ENCODE measurements around the gene MOB1A. TPM values are rescaled to one million over a fixed set of nuclear protein-coding genes. Genes with fewer than 3 reads are reported as not detected.

MOB1A gene
- polyA plus RNA-seq, 1 donor from 2014 or later = 39.2 TPM

DNA sequence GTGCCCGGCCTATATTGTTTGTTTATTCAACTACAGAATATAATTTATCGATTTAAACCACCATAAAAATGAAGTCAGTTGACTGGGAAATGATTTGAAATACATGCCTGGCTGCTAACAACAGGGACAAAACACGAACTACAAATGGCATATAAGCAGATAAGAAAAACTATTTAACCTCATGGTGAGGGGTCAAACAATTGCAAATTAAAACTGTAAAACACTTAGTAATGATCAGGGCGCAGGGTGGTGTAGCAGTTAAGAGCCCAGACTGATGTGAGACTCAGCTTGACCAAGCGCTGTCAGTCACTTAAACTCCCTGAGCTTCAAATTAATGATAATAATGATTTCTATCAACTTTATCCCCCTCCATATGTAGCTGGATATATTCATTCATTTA is 26.4 kb upstream of the MOB1A start:
- Histone ChIP-seq H3K4me3 (ENCODE audit: low read length) (no peak overlapping the region), H3K9ac (ENCODE audit: low read length) (no peak overlapping the region), H3K9me3 (ENCODE audit: low read length) (no peaks in the 10 kb centered on the region), H3K79me2 (replicated peaks; ENCODE audit: insufficient read depth, low read length) (peaks cover 24% of the 10 kb centered on the region), H3K27me3 (ENCODE audit: insufficient read depth, low read depth, low read length) (no peaks in the 10 kb centered on the region), H3K4me2 (ENCODE audit: low read length) (no peak overlapping the region), H3F3A (ENCODE audit: insufficient read depth, low read length, poor library complexity, severe bottlenecking) (no peaks in the 10 kb centered on the region), H3K36me3 (ENCODE audit: insufficient read depth, low read length) (no peaks in the 10 kb centered on the region), H4K20me1 (ENCODE audit: insufficient read depth) (no peaks in the 10 kb centered on the region), H2AFZ (ENCODE audit: low read depth, low read length) (no peak overlapping the region), H3K9me2 (ENCODE audit: insufficient read depth, low read length) (no peaks in the 10 kb centered on the region), H3K27ac (ENCODE audit: low read length) (no peak overlapping the region)
- TF ChIP-seq RAD21 (conservative IDR thresholded peaks at IDR 0.05) (no peak), EZH2 (IDR thresholded peaks at IDR 0.05; ENCODE audit: borderline replicate concordance, insufficient read depth, low read length, poor library complexity, severe bottlenecking) (no peak), MXI1 (conservative IDR thresholded peaks at IDR 0.05; ENCODE audit: poor library complexity, severe bottlenecking) (no peak), EP300 (conservative IDR thresholded peaks at IDR 0.05; ENCODE audit: poor library complexity, severe bottlenecking) (no peak), SMC3 (conservative IDR thresholded peaks at IDR 0.05; ENCODE audit: poor library complexity) (no peak), POLR2AphosphoS5 (IDR thresholded peaks at IDR 0.05) (no peak), TAF1 (IDR thresholded peaks at IDR 0.05; ENCODE audit: low read depth) (no peak)
- TF ChIP-seq, protein P1, sequence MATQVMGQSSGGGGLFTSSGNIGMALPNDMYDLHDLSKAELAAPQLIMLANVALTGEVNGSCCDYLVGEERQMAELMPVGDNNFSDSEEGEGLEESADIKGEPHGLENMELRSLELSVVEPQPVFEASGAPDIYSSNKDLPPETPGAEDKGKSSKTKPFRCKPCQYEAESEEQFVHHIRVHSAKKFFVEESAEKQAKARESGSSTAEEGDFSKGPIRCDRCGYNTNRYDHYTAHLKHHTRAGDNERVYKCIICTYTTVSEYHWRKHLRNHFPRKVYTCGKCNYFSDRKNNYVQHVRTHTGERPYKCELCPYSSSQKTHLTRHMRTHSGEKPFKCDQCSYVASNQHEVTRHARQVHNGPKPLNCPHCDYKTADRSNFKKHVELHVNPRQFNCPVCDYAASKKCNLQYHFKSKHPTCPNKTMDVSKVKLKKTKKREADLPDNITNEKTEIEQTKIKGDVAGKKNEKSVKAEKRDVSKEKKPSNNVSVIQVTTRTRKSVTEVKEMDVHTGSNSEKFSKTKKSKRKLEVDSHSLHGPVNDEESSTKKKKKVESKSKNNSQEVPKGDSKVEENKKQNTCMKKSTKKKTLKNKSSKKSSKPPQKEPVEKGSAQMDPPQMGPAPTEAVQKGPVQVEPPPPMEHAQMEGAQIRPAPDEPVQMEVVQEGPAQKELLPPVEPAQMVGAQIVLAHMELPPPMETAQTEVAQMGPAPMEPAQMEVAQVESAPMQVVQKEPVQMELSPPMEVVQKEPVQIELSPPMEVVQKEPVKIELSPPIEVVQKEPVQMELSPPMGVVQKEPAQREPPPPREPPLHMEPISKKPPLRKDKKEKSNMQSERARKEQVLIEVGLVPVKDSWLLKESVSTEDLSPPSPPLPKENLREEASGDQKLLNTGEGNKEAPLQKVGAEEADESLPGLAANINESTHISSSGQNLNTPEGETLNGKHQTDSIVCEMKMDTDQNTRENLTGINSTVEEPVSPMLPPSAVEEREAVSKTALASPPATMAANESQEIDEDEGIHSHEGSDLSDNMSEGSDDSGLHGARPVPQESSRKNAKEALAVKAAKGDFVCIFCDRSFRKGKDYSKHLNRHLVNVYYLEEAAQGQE (IDR thresholded peaks at IDR 0.05; ENCODE audit: borderline replicate concordance) = no peak
- TF ChIP-seq, protein P2, sequence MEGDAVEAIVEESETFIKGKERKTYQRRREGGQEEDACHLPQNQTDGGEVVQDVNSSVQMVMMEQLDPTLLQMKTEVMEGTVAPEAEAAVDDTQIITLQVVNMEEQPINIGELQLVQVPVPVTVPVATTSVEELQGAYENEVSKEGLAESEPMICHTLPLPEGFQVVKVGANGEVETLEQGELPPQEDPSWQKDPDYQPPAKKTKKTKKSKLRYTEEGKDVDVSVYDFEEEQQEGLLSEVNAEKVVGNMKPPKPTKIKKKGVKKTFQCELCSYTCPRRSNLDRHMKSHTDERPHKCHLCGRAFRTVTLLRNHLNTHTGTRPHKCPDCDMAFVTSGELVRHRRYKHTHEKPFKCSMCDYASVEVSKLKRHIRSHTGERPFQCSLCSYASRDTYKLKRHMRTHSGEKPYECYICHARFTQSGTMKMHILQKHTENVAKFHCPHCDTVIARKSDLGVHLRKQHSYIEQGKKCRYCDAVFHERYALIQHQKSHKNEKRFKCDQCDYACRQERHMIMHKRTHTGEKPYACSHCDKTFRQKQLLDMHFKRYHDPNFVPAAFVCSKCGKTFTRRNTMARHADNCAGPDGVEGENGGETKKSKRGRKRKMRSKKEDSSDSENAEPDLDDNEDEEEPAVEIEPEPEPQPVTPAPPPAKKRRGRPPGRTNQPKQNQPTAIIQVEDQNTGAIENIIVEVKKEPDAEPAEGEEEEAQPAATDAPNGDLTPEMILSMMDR (IDR thresholded peaks at IDR 0.05; ENCODE audit: poor library complexity, severe bottlenecking) = no peak

DNA sequence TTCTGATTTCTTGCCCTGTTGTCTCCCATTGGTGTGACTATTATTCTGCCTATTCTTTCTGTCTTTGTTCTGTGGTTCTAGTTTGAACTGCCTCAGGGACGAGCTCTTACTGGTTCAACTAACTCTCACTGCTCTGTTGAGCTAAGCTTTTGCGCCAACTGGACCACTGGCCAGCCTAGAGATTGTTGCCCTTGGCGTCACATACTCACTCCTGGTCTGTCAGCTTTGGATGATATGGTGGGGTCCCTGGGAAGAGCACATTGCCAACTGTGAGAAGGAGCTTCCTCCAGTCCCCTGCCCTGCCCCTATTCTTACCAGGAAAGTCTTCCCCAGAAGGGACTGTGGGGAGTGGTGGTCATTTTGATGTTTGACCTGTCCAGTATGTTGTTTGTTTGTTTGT is 25.8 kb upstream of the MOB1A start:
- Histone ChIP-seq H2AFZ (ENCODE audit: low read depth, low read length) (no peak overlapping the region), H3K27me3 (ENCODE audit: insufficient read depth, low read depth, low read length) (no peaks in the 10 kb centered on the region), H4K20me1 (ENCODE audit: insufficient read depth) (no peaks in the 10 kb centered on the region), H3K79me2 (replicated peaks; ENCODE audit: insufficient read depth, low read length) (peaks cover 24% of the 10 kb centered on the region), H3K4me3 (ENCODE audit: low read length) (no peak overlapping the region), H3K27ac (ENCODE audit: low read length) (no peak overlapping the region), H3K9me2 (ENCODE audit: insufficient read depth, low read length) (no peaks in the 10 kb centered on the region), H3K4me2 (ENCODE audit: low read length) (no peak overlapping the region), H3K9me3 (ENCODE audit: low read length) (no peaks in the 10 kb centered on the region), H3K36me3 (ENCODE audit: insufficient read depth, low read length) (no peaks in the 10 kb centered on the region), H3K9ac (ENCODE audit: low read length) (no peak overlapping the region), H3F3A (ENCODE audit: insufficient read depth, low read length, poor library complexity, severe bottlenecking) (peaks cover 5% of the 10 kb centered on the region)
- TF ChIP-seq, protein P2 (IDR thresholded peaks at IDR 0.05; ENCODE audit: poor library complexity, severe bottlenecking) = no peak
- TF ChIP-seq TAF1 (IDR thresholded peaks at IDR 0.05; ENCODE audit: low read depth) = no peak
- TF ChIP-seq POLR2AphosphoS5 (IDR thresholded peaks at IDR 0.05) = no peak
- TF ChIP-seq RAD21 (conservative IDR thresholded peaks at IDR 0.05) = no peak
- no peak for TF ChIP-seq MXI1 (conservative IDR thresholded peaks at IDR 0.05; ENCODE audit: poor library complexity, severe bottlenecking)
- no peak for TF ChIP-seq EZH2 (IDR thresholded peaks at IDR 0.05; ENCODE audit: borderline replicate concordance, insufficient read depth, low read length, poor library complexity, severe bottlenecking)
- TF ChIP-seq SMC3 (conservative IDR thresholded peaks at IDR 0.05; ENCODE audit: poor library complexity) = no peak
- no peak for TF ChIP-seq EP300 (conservative IDR thresholded peaks at IDR 0.05; ENCODE audit: poor library complexity, severe bottlenecking)
- TF ChIP-seq, protein P1 (IDR thresholded peaks at IDR 0.05; ENCODE audit: borderline replicate concordance) = no peak

Data from neural cell (in vitro differentiated cells).